SH-SY5Y (cell line): ENCODE data around the gene LATS2.

Experiments used
- GATA2 ChIP-seq: IDR thresholded peaks from 2 replicates; pipeline ENCODE4 v1.6.1; 2011; ENCODE audit warnings: mild to moderate bottlenecking, low read depth, low read length
- GATA3 ChIP-seq: IDR thresholded peaks from 2 replicates; pipeline ENCODE4 v1.6.1; 2011; ENCODE audit warnings: low read depth, mild to moderate bottlenecking, low read length, moderate library complexity

- TF ChIP-seq GATA2 (no peak), GATA3 (no peak)
Measured at GRCh38 chr13:21005193-21005592, 56.2 kb downstream of the LATS2 start.
